GM08714 (cell line): ENCODE measurements around the gene GOLGA6L7.
"Not testable (repeated sequence)": the region's sequence is repeated elsewhere in the genome, so short reads cannot be mapped to it uniquely, and the experiment has no call there.

Experiments used
- H3K4me3 ChIP-seq: fragments of 200-500 bp; sonication (Bioruptor generic); 2 replicates; pipeline ENCODE4 v1.5.1; 2014; ENCODE audit warnings: mild to moderate bottlenecking, low read length, inconsistent platforms
- ZNF274 ChIP-seq: IDR thresholded peaks from 2 replicates; pipeline ENCODE4 v1.6.1; 2012; ENCODE audit warnings: mild to moderate bottlenecking, low read depth, low read length

GOLGA6L7 gene

GRCh38 chr15:28848521-28848920, at the start of gene GOLGA6L7:
Gene GOLGA6L7, minus strand, starts transcription at chr15:28848644. Its CDS starts 95 bp downstream, at chr15:28848549.
- H3K4me3 ChIP-seq: not testable (repeated sequence)

GRCh38 chr15:28897861-28898585, 49.6 kb upstream of the GOLGA6L7 start:
- H3K4me3 ChIP-seq: no peak overlapping the region
- no peak for TF ChIP-seq ZNF274

GRCh38 chr15:28896951-28897350, 48.5 kb upstream of the GOLGA6L7 start:
- no peak overlapping the region for H3K4me3 ChIP-seq
- no peak for TF ChIP-seq ZNF274

- no peak for TF ChIP-seq ZNF274
- H3K4me3 ChIP-seq: no peak overlapping the region
Measured at GRCh38 chr15:28895566-28895965, 47.1 kb upstream of the GOLGA6L7 start.

GRCh38 chr15:28895146-28895545, 46.7 kb upstream of the GOLGA6L7 start:
- TF ChIP-seq ZNF274: no peak
- H3K4me3 ChIP-seq: no peak overlapping the region

- no peak for TF ChIP-seq ZNF274
- no peak overlapping the region for H3K4me3 ChIP-seq
Measured at GRCh38 chr15:28894631-28895030, 46.2 kb upstream of the GOLGA6L7 start.

GRCh38 chr15:28892789-28893610, 44.6 kb upstream of the GOLGA6L7 start:
- no peak for TF ChIP-seq ZNF274
- H3K4me3 ChIP-seq: no peak overlapping the region

GRCh38 chr15:28891588-28891987, 43.1 kb upstream of the GOLGA6L7 start:
- TF ChIP-seq ZNF274: no peak

GRCh38 chr15:28890711-28891495, 42.5 kb upstream of the GOLGA6L7 start:
- no peak for TF ChIP-seq ZNF274
- no peak overlapping the region for H3K4me3 ChIP-seq

More at GRCh38 chr15:28891588-28891987, 43.1 kb upstream of the GOLGA6L7 start:
- H3K4me3 ChIP-seq: no peak overlapping the region

- not testable (repeated sequence) for H3K4me3 ChIP-seq
Measured at GRCh38 chr15:28890291-28890690, 41.8 kb upstream of the GOLGA6L7 start.

GRCh38 chr15:28889871-28890270, 41.4 kb upstream of the GOLGA6L7 start:
- H3K4me3 ChIP-seq: not testable (repeated sequence)

GRCh38 chr15:28889346-28889745, 40.9 kb upstream of the GOLGA6L7 start:
- TF ChIP-seq ZNF274: no peak

GRCh38 chr15:28888900-28889299, 40.5 kb upstream of the GOLGA6L7 start:
- H3K4me3 ChIP-seq: no peak overlapping the region
- no peak for TF ChIP-seq ZNF274

More at GRCh38 chr15:28889346-28889745, 40.9 kb upstream of the GOLGA6L7 start:
- H3K4me3 ChIP-seq: no peak overlapping the region

GRCh38 chr15:28888302-28888894, 40.0 kb upstream of the GOLGA6L7 start:
- TF ChIP-seq ZNF274: no peak
- H3K4me3 ChIP-seq: no peak overlapping the region
